Upper lobe of right lung (tissue), 1 donor: ENCODE data around the gene PXYLP1. TPM values are rescaled to one million over a fixed set of nuclear protein-coding genes. Genes with fewer than 3 reads are reported as not detected.
A peak's percentile ranks its signal among the peaks of the same experiment; 100 is the strongest.

ENCODE experiments used
- ATAC-seq: fragments of 200-7000 bp; cut with Tn5 transposase; one replicate; pipeline ENCODE4 v1.9.1; 2020; ENCODE audit warnings: mild to moderate bottlenecking, moderate library complexity
- DNase-seq: peaks from one replicate; pipeline ENCODE4 v3.0.0-alpha.2; 2020
- H3K27ac ChIP-seq: fragments of 200-600 bp; one replicate; pipeline ENCODE4 v1.8.0; 2022
- H3K27me3 ChIP-seq: fragments of 200-600 bp; one replicate; pipeline ENCODE4 v1.8.0; 2022; ENCODE audit warnings: mild to moderate bottlenecking
- H3K36me3 ChIP-seq: fragments of 200-600 bp; one replicate; pipeline ENCODE4 v1.8.0; 2022
- H3K4me1 ChIP-seq: fragments of 200-600 bp; one replicate; pipeline ENCODE4 v1.8.0; 2022
- H3K4me3 ChIP-seq: fragments of 200-600 bp; one replicate; pipeline ENCODE4 v1.8.0; 2022; ENCODE audit warnings: mild to moderate bottlenecking
- H3K9me3 ChIP-seq: fragments of 200-600 bp; one replicate; pipeline ENCODE4 v1.8.0; 2022
- intact Hi-C: fragments of 100-400 bp; cut with DNase I; formaldehyde crosslinking; loops from one replicate; pipeline ENCODE4 v1.11.0; 2022
- total RNA-seq: library from RNA; stranded (reverse); fragmentation: NEBNext Ultra II Directional; extraction: Animal tissue kit (Norgen Biotek cat#: 25700); gene quantifications from one replicate; pipeline ENCODE4 v1.2.1, GENCODE V29; 2021
- TF ChIP-seq, protein P1 (sequence below): fragments of 200-600 bp; IDR thresholded peaks from one replicate; pipeline ENCODE4 v1.8.0; 2022; ENCODE audit warnings: antibody characterized with exemption
- donor health status: DM: no; HTN: yes; CAD: no; lungs with severe emphysema.

The PXYLP1 gene
- total RNA-seq, 1 donor from 2014 or later = 13.6 TPM

DNA sequence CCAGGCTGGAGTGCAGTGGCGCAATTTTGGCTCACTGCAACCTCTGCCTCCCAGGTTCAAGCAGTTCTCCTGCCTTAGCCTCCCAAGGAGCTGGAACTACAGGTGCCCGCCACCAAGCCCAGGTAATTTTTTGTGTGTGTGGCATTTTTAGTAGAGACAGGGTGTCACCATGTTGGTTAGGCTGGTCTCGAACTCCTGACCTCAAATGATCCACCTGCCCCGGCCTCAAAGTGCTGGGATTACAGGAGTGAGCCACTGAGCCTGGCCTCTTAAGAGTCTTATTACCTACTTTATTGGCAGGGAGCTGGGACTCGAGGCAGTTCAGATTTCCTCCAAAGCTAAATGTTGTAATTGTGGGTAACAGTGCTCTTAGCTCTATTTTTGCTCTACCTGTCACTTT is 16.4 kb downstream of the PXYLP1 start:
- H3K27ac ChIP-seq = no peak overlapping the region
- ATAC-seq = no peak
- H3K9me3 ChIP-seq = no peaks in the 10 kb centered on the region
- TF ChIP-seq, protein P1, sequence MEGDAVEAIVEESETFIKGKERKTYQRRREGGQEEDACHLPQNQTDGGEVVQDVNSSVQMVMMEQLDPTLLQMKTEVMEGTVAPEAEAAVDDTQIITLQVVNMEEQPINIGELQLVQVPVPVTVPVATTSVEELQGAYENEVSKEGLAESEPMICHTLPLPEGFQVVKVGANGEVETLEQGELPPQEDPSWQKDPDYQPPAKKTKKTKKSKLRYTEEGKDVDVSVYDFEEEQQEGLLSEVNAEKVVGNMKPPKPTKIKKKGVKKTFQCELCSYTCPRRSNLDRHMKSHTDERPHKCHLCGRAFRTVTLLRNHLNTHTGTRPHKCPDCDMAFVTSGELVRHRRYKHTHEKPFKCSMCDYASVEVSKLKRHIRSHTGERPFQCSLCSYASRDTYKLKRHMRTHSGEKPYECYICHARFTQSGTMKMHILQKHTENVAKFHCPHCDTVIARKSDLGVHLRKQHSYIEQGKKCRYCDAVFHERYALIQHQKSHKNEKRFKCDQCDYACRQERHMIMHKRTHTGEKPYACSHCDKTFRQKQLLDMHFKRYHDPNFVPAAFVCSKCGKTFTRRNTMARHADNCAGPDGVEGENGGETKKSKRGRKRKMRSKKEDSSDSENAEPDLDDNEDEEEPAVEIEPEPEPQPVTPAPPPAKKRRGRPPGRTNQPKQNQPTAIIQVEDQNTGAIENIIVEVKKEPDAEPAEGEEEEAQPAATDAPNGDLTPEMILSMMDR = no peak
- no peaks in the 10 kb centered on the region for H3K27me3 ChIP-seq
- no peak for DNase-seq
- no peaks in the 10 kb centered on the region for H3K36me3 ChIP-seq
- no peak overlapping the region for H3K4me3 ChIP-seq
- H3K4me1 ChIP-seq = no peaks in the 10 kb centered on the region
- intact Hi-C loops = no loop called here

DNA sequence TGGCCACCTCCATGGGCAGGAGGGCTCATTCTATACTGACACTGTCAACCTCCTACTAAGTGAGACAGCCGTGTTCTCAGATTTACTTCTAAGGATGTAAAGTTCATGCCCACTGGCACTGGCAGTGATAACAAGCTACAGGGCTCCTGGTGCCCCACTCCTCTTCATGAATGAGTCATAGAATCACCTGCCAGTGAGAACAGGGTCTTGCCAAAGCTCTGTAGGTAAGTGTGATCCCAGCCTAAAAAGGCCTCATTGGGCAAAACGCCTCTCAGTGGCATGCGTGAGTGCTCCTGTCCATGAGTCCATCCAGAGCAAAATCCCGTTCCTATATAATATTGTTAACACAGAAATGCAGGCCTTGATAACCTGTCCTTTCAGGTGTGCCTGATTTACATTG is 17.4 kb downstream of the PXYLP1 start:
- Histone ChIP-seq H3K27ac (no peak overlapping the region), H3K9me3 (no peaks in the 10 kb centered on the region), H3K4me3 (no peak overlapping the region), H3K27me3 (no peaks in the 10 kb centered on the region), H3K4me1 (no peaks in the 10 kb centered on the region), H3K36me3 (no peaks in the 10 kb centered on the region)
- intact Hi-C loops = no loop called here
- TF ChIP-seq, protein P1 = no peak
- ATAC-seq = peak; percentile 54
- DNase-seq = no peak

- TF ChIP-seq, protein P1 = no peak
- no peaks in the 10 kb centered on the region for H3K4me1 ChIP-seq
- ATAC-seq (no peak), DNase-seq (no peak)
- H3K9me3 ChIP-seq = no peaks in the 10 kb centered on the region
- no peak overlapping the region for H3K27ac ChIP-seq
- intact Hi-C loops = no loop called here
- no peak overlapping the region for H3K4me3 ChIP-seq
- H3K36me3 ChIP-seq = no peaks in the 10 kb centered on the region
- H3K27me3 ChIP-seq = no peaks in the 10 kb centered on the region
These were observed 18.7 kb downstream of the PXYLP1 start for GRCh38 chr3:141250342-141250741.

DNA sequence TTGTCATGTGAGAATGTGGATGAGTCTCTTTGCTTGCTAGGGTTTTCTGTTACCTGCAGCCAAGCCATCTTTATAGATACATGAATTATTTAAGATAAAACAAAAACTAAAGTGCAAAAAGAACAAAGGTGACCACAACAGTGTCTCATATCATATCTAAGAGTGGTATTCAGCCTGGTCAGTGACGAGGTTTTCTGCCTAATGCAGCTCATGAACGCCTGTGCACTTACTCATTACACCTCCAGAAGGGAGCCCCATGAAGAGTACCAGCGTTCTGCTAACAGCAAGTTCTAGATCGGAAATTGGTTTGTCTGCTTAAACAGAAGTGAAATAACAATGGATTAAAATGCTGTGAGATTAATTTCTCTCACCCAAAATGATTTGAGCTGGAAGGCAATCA is 19.2 kb downstream of the PXYLP1 start:
- Histone ChIP-seq H3K36me3 (no peaks in the 10 kb centered on the region), H3K27me3 (no peaks in the 10 kb centered on the region), H3K9me3 (no peaks in the 10 kb centered on the region), H3K4me1 (no peaks in the 10 kb centered on the region), H3K27ac (no peak overlapping the region), H3K4me3 (no peak overlapping the region)
- intact Hi-C loops = no loop called here
- TF ChIP-seq, protein P1 = no peak
- DNase-seq (no peak), ATAC-seq (no peak)

GRCh38 chr3:141253326-141253725 is 21.7 kb downstream of the PXYLP1 start:
- intact Hi-C loops = no loop called here
- ATAC-seq (no peak), DNase-seq (no peak)
- Histone ChIP-seq H3K27ac (no peak overlapping the region), H3K9me3 (no peaks in the 10 kb centered on the region), H3K27me3 (no peaks in the 10 kb centered on the region), H3K36me3 (no peaks in the 10 kb centered on the region), H3K4me3 (no peak overlapping the region), H3K4me1 (no peaks in the 10 kb centered on the region)
- TF ChIP-seq, protein P1 = no peak

DNA sequence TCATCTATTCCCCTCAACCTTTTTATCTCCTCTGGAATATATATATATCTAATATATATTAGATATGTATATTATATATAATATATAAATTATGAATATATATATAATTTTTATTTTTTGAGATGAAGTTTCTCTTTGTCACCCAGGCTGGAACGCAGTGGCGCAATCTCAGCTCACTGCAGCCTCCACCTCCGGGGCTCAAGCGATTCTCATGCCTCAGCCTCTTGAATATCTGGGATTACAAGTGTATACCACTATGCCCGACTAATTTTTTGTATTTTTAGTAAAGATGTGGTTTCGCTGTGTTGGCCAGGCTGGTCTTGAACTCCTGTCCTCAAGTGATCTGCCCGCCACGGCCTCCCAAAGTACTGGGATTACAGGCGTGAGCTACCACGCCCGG is 22.2 kb downstream of the PXYLP1 start:
- H3K36me3 ChIP-seq = no peaks in the 10 kb centered on the region
- DNase-seq (no peak), ATAC-seq (no peak)
- intact Hi-C loops = no loop called here
- H3K4me1 ChIP-seq = no peaks in the 10 kb centered on the region
- no peak overlapping the region for H3K4me3 ChIP-seq
- TF ChIP-seq, protein P1 = no peak
- no peak overlapping the region for H3K27ac ChIP-seq
- no peaks in the 10 kb centered on the region for H3K27me3 ChIP-seq
- H3K9me3 ChIP-seq = no peaks in the 10 kb centered on the region
